ENCODE results near the gene PRR13. TPM values are rescaled to one million over a fixed set of nuclear protein-coding genes. Genes with fewer than 3 reads are reported as not detected.

The PRR13 gene
- total and polyA plus RNA-seq, 2 of the 8 experiments (the other 6 are each of a cell fraction or from before 2014, with no cell fraction given) = 82.9 to 185 TPM

DNA sequence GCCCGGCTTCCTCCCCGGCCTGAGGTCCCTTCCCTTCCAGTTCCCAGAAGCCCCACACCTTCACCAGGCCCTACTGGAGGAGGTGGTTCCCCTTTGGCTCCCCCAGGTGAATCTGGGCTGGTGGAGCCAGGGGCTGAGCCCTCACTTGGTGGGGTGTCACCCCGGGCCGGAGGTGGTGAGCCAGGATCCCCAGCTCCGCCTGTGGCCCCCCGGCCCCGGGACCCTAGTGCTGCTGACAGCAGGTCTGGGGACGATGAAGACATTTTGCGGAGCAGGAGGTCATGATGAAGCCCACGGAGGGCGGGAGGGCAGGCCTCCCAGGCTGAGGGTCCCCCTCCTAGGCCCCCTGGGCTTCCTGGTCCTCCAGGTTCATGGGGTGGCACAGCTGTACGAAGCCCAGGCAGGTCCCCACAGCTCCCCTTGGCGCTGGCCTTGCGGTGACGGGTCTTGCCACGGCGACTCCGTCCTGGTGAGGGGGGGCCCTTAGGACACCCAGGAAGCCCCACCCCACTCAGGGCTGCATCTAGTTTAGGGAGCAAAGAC is 41.2 kb downstream of the PRR13 start:
- no peak overlapping the region for H4K91ac ChIP-seq (replicated peaks; ENCODE audit: insufficient read length, low read length)
- no peak overlapping the region for H4K8ac ChIP-seq (ENCODE audit: extremely low read depth, insufficient read depth, low read length)
- H2AFZ ChIP-seq (ENCODE audit: low read length) = no peak overlapping the region
- peak; percentile 73; the same call in 1 of the 2 replicates for TF ChIP-seq POLR2AphosphoS5 (IDR thresholded peaks at IDR 0.05; ENCODE audit: low read depth, low read length)
- no peak for TF ChIP-seq YY1 (IDR thresholded peaks at IDR 0.05; ENCODE audit: low read depth, low read length)
- no peak for TF ChIP-seq SP1 (IDR thresholded peaks at IDR 0.05; ENCODE audit: low read depth, low read length)
- TF ChIP-seq POLR2A (IDR thresholded peaks at IDR 0.05; ENCODE audit: control extremely low read depth in 1 of 2, low read depth in 2 of 2, low read length in 2 of 2) = peak; percentile 25 to 64
- TF ChIP-seq SIN3A (conservative IDR thresholded peaks at IDR 0.05 in 1 of 2, IDR thresholded peaks at IDR 0.05 in 1 of 2; ENCODE audit: low read depth in 1 of 2, low read length in 2 of 2) = no peak
- H4K20me1 ChIP-seq (replicated peaks in 1 of 2; ENCODE audit: control insufficient read depth in 1 of 2, insufficient read depth in 2 of 2, low read length in 2 of 2) = peaks cover 21 to 31% of the 10 kb centered on the region in 2 experiments
- H2BK20ac ChIP-seq (ENCODE audit: low read length) = no peak overlapping the region
- POLR2A ChIA-PET (ENCODE audit: partially characterized antibody) = interaction anchor here (0.9 to 67.0 kb wide), 18 partner anchors 11 to 265 kb away, joined by 3 to 3397 read pairs (median 4); partner anchors contain the start of genes AAAS, MAP3K12, MYG1 and NPFF
- H3K4me2 ChIP-seq (ENCODE audit: insufficient read depth in 1 of 2, low read depth in 2 of 2, low read length in 2 of 2) = no peak overlapping the region
- no peak overlapping the region; a peak in 1 of 7 replicates for H3K9ac ChIP-seq (replicated peaks in 1 of 4; ENCODE audit: extremely low read depth in 1 of 4, low read depth in 3 of 4, low read length in 3 of 4)
- H3K36me3 ChIP-seq (ENCODE audit: control insufficient read depth in 2 of 4, insufficient read depth in 4 of 4, low read length in 3 of 4) = peaks cover 19 to 79% (median 47%) of the 10 kb centered on the region in 4 experiments
- no peak overlapping the region for H3K56ac ChIP-seq (replicated peaks; ENCODE audit: insufficient read length, low read depth, low read length)
- no peaks in the 10 kb centered on the region for H3K9me3 ChIP-seq (ENCODE audit: insufficient read depth in 2 of 2, low read depth in 1 of 2, low read length in 1 of 2)
- H2BK120ac ChIP-seq (replicated peaks; ENCODE audit: low read depth, low read length) = no peak overlapping the region
- no peak overlapping the region for H3K14ac ChIP-seq (ENCODE audit: insufficient read length)
- H3K4me3 ChIP-seq (ENCODE audit: extremely low read depth in 1 of 4, insufficient read depth in 2 of 4, low read depth in 3 of 4, low read length in 4 of 4) = no peak overlapping the region
- CTCF ChIA-PET (ENCODE audit: partially characterized antibody) = interaction anchor here (0.7 to 9.0 kb wide), 22 partner anchors 9 to 261 kb away, joined by 3 to 105 read pairs (median 7); partner anchors contain the start of genes MAP3K12, NPFF and TARBP2
- H3K79me1 ChIP-seq (ENCODE audit: low read depth, low read length) = no peaks in the 10 kb centered on the region
- H2BK12ac ChIP-seq (ENCODE audit: low read depth, low read length) = no peak overlapping the region
- H3K79me2 ChIP-seq (ENCODE audit: control insufficient read depth in 1 of 2, insufficient read depth in 2 of 2, low read length in 2 of 2) = no peaks in the 10 kb centered on the region
- no peak overlapping the region for H2BK5ac ChIP-seq (ENCODE audit: low read depth, low read length)
- no peak overlapping the region for H3K27ac ChIP-seq (ENCODE audit: low read depth, low read length)
- H4K5ac ChIP-seq (ENCODE audit: insufficient read length, low read depth, low read length) = no peak overlapping the region
- 94% methylated on average over 15 of the region's 18 CpGs; no CpG with 5 or more reads in 1 of the 2 experiments for WGBS, 2 experiments (ENCODE audit: extremely low coverage in 1 of 2, insufficient coverage in 1 of 2, insufficient read length in 1 of 2, insufficient replicate concordance in 2 of 2, low coverage in 1 of 2, low lambda C conversion rate in 2 of 2, missing lambda C conversion rate in 1 of 2)
- H2AK5ac ChIP-seq (ENCODE audit: low read depth, low read length) = no peak overlapping the region
- no peak overlapping the region for H3K18ac ChIP-seq (ENCODE audit: extremely low read depth, low read length)
- FAIRE-seq (no peak), DNase-seq (ENCODE audit: low read depth in 1 of 2, low spot score in 2 of 2) (no peak)
- H3K27me3 ChIP-seq (replicated peaks in 1 of 4; ENCODE audit: control insufficient read depth in 3 of 4, extremely low read depth in 1 of 4, insufficient read depth in 3 of 4, low read length in 3 of 4) = no peaks in the 10 kb centered on the region
- no peak overlapping the region for H2BK15ac ChIP-seq (ENCODE audit: low read length)
- no peaks in the 10 kb centered on the region for H3K23me2 ChIP-seq (ENCODE audit: low read depth, low read length)
- H3K4me1 ChIP-seq (replicated peaks in 1 of 4; ENCODE audit: control insufficient read depth in 3 of 4, insufficient read depth in 4 of 4, low read length in 3 of 4) = peaks cover 0 to 5% (median 1%) of the 10 kb centered on the region in 4 experiments; a peak in 4 of 7 replicates
- H3K23ac ChIP-seq (ENCODE audit: insufficient read length) = no peak overlapping the region
- no peak overlapping the region for H3K4ac ChIP-seq (replicated peaks; ENCODE audit: insufficient read length, low read depth, low read length)
